Endothelial cell of umbilical vein (primary cell): Measurements from ENCODE around the gene CNTLN. TPM values are rescaled to one million over a fixed set of nuclear protein-coding genes. Genes with fewer than 3 reads are reported as not detected.

Source experiments
- BruUV-seq: library from RNA; stranded (reverse); fragments of 400-500 nt; replicated peaks from 2 replicates; lab custom pipeline; 2021; lab: Mats Ljungman, UMichigan
- CTCF ChIA-PET: fragments of 300-600, 350-600 bp; sonication (Branson Sonifier 250); formaldehyde crosslinking; loops from one replicate; lab custom pipeline; 2021; ENCODE audit warnings: antibody characterized with exemption, inconsistent platforms; lab: Charles Lee
- POLR2A ChIA-PET: fragments of 300-600, 350-600 bp; sonication (Branson Sonifier 250); formaldehyde crosslinking; loops from one replicate; lab custom pipeline; 2021; ENCODE audit warnings: antibody characterized with exemption, inconsistent platforms; lab: Charles Lee
- DNase-seq: peaks from one replicate; pipeline ENCODE4 v3.0.0-alpha.2; 2011; ENCODE audit warnings: low read depth, low spot score
- FAIRE-seq: peaks from 2 replicates; lab custom pipeline; 2011; peaks lifted over from hg19 to GRCh38; lab: Jason Lieb, UNC
- H2AFZ ChIP-seq: 2 replicates; pipeline ENCODE4 v1.6.0; 2012; ENCODE audit warnings: low read depth, low read length, control low read depth, inconsistent platforms
- H3K27ac ChIP-seq: 2 replicates; pipeline ENCODE4 v1.5.1; 2011; ENCODE audit warnings: low read depth, mild to moderate bottlenecking, control low read depth, low read length, moderate library complexity; ENCODE audit not compliant: insufficient read depth
- H3K27me3 ChIP-seq, 2 experiments: 2 replicates each; pipeline versions ENCODE4 v1.6.0 to v1.6.1; 2011; ENCODE audit warnings: low read length in 2 of 2, mixed read lengths in 1 of 2; ENCODE audit not compliant: control insufficient read depth in 2 of 2, insufficient read depth in 2 of 2
- H3K36me3 ChIP-seq, 2 experiments: 2 replicates in 1 of 2; 3 replicates in 1 of 2; pipeline ENCODE4 v1.5.1; 2011; ENCODE audit warnings: low read length in 2 of 2, mild to moderate bottlenecking in 1 of 2, moderate library complexity in 1 of 2; ENCODE audit not compliant: control insufficient read depth in 2 of 2, insufficient read depth in 2 of 2; ENCODE audit errors: extremely low read depth in 1 of 2
- H3K4me1 ChIP-seq: 3 replicates; pipeline ENCODE4 v1.5.1; 2011; ENCODE audit warnings: mild to moderate bottlenecking, low read length; ENCODE audit not compliant: control insufficient read depth, insufficient read depth; ENCODE audit errors: extremely low read depth
- H3K4me2 ChIP-seq: 2 replicates; pipeline ENCODE4 v1.6.1; 2011; ENCODE audit warnings: low read length, control low read depth, mixed read lengths; ENCODE audit not compliant: insufficient read depth
- H3K4me3 ChIP-seq, 3 experiments: fragments of 200-600 bp in 1 of 3; sonication (generic), shearing (Covaris generic) in 1 of 3; replicated peaks in 1 of 3; 2 replicates each; pipeline ENCODE4 v1.5.1; 2011 to 2016; ENCODE audit warnings: control low read depth in 3 of 3, low read length in 3 of 3, mild to moderate bottlenecking in 2 of 3, inconsistent platforms in 1 of 3, low read depth in 1 of 3, moderate library complexity in 1 of 3; ENCODE audit not compliant: insufficient read depth in 1 of 3
- H3K79me2 ChIP-seq: 2 replicates; pipeline ENCODE4 v1.6.0; 2012; ENCODE audit warnings: low read length, inconsistent platforms; ENCODE audit not compliant: control insufficient read depth, insufficient read depth
- H3K9ac ChIP-seq: replicated peaks from 2 replicates; pipeline ENCODE3; 2011; ENCODE audit warnings: low read length, control low read depth; ENCODE audit not compliant: insufficient read depth; ENCODE audit errors: extremely low read depth
- H3K9me1 ChIP-seq: replicated peaks from 3 replicates; pipeline ENCODE4 v1.6.0; 2011; ENCODE audit warnings: mild to moderate bottlenecking, low read length; ENCODE audit not compliant: control insufficient read depth, insufficient read depth; ENCODE audit errors: extremely low read depth
- H3K9me3 ChIP-seq: replicated peaks from 2 replicates; pipeline ENCODE4 v1.5.1; 2012; ENCODE audit warnings: low read length, inconsistent platforms; ENCODE audit not compliant: control insufficient read depth, insufficient read depth
- H4K20me1 ChIP-seq: replicated peaks from 2 replicates; pipeline ENCODE3; 2011; ENCODE audit warnings: mild to moderate bottlenecking, low read length; ENCODE audit not compliant: control insufficient read depth, insufficient read depth; ENCODE audit errors: extremely low read depth
- EZH2 ChIP-seq: IDR thresholded peaks from 2 replicates; pipeline ENCODE4 v1.6.1; 2012; ENCODE audit warnings: borderline replicate concordance, low read depth, mild to moderate bottlenecking, moderate library complexity, low read length, inconsistent platforms; ENCODE audit not compliant: severe bottlenecking
- FOS ChIP-seq: IDR thresholded peaks from 2 replicates; pipeline ENCODE4 v1.6.1; 2011; ENCODE audit warnings: mild to moderate bottlenecking, low read length, moderate library complexity, borderline replicate concordance; ENCODE audit not compliant: insufficient read depth
- GATA2 ChIP-seq: IDR thresholded peaks from 2 replicates; pipeline ENCODE4 v1.7.0; 2011; ENCODE audit warnings: low read depth, mild to moderate bottlenecking, moderate library complexity, mixed read lengths, low read length; ENCODE audit not compliant: insufficient read length, insufficient read depth
- JUN ChIP-seq: IDR thresholded peaks from 2 replicates; pipeline ENCODE4 v1.6.1; 2011; ENCODE audit warnings: borderline replicate concordance, low read depth; ENCODE audit not compliant: insufficient read length, insufficient read depth
- MAX ChIP-seq: IDR thresholded peaks from 2 replicates; pipeline ENCODE4 v1.6.1; 2011; ENCODE audit not compliant: insufficient read depth, insufficient read length
- MYC ChIP-seq: IDR thresholded peaks from one replicate; pipeline ENCODE4 v1.6.1; 2011; ENCODE audit warnings: mild to moderate bottlenecking, low read depth, low read length
- POLR2A ChIP-seq: IDR thresholded peaks from 2 replicates; pipeline ENCODE4 v1.6.1; 2012; ENCODE audit warnings: low read depth, mild to moderate bottlenecking, control low read depth, low read length
- POLR2AphosphoS5 ChIP-seq: IDR thresholded peaks from 2 replicates; pipeline ENCODE4 v1.6.1; 2012; ENCODE audit warnings: low read depth, mild to moderate bottlenecking, control low read depth, low read length, moderate library complexity; ENCODE audit not compliant: insufficient read depth
- dilution Hi-C: fragments of 300-500 bp; cut with MboI; formaldehyde crosslinking; loops from one replicate; pipeline ENCODE4 v1.15.0; 2019; ENCODE audit warnings: low sequenced_read_pairs; ENCODE audit not compliant: extremely low pct_ligation_motif_present
- intact Hi-C: fragments of 100-400 bp; cut with micrococcal nuclease; formaldehyde crosslinking; loops from one replicate; pipeline ENCODE4 v1.10.0; 2022
- polyA plus RNA-seq, 4 experiments: library from polyadenylated mRNA; depleted of rRNA in 3 of 4; stranded (reverse) in 3 of 4; unstranded in 1 of 4; fragments of >200 nt; gene quantifications; 2 replicates each; pipeline versions ENCODE4 v1.2.1 to v1.2.3, GENCODE V29; 2011 to 2012; ENCODE audit warnings: missing spikeins in 1 of 4
- total RNA-seq: library from RNA; stranded (reverse); gene quantifications from 2 replicates; pipeline ENCODE4 v1.2.3, GENCODE V29; 2021
- TF ChIP-seq, protein P1 (sequence below), 2 donors: IDR thresholded peaks; 1 replicate in 1 of 2; 2 replicates in 1 of 2; pipeline ENCODE4 v1.5.1; 2011; ENCODE audit warnings: low read length in 2 of 2, mild to moderate bottlenecking in 2 of 2, moderate library complexity in 2 of 2, control low read depth in 1 of 2, inconsistent platforms in 1 of 2, low read depth in 1 of 2; ENCODE audit not compliant: insufficient read depth in 1 of 2; ENCODE audit errors: extremely low read depth in 1 of 2

Gene CNTLN
- total and polyA plus RNA-seq, 2 donors (not counting 3 experiments of a cell fraction or from before 2014, with no cell fraction given), result 3.5 to 15.8 TPM

DNA sequence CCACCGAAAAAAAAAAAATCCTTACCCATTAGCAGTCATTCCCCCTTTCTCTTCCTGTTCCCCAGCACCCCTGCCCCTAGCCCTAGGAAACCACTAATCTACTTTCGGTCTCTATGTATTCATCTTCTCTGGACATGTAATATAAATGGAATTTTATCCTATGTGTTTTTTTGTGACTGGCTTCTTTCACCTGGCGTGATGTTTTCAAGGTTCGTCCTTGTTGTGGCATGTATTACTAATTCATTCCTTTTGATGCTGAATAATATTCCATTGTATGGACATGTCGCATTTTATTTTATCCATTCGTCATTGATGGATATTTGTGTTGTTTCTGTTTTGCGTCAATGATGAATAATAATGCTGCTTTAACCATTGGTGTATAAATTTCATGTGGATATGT lies 401.2 kb downstream of the CNTLN start:
- TF ChIP-seq, protein P1, sequence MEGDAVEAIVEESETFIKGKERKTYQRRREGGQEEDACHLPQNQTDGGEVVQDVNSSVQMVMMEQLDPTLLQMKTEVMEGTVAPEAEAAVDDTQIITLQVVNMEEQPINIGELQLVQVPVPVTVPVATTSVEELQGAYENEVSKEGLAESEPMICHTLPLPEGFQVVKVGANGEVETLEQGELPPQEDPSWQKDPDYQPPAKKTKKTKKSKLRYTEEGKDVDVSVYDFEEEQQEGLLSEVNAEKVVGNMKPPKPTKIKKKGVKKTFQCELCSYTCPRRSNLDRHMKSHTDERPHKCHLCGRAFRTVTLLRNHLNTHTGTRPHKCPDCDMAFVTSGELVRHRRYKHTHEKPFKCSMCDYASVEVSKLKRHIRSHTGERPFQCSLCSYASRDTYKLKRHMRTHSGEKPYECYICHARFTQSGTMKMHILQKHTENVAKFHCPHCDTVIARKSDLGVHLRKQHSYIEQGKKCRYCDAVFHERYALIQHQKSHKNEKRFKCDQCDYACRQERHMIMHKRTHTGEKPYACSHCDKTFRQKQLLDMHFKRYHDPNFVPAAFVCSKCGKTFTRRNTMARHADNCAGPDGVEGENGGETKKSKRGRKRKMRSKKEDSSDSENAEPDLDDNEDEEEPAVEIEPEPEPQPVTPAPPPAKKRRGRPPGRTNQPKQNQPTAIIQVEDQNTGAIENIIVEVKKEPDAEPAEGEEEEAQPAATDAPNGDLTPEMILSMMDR (IDR thresholded peaks at IDR 0.05; ENCODE audit: extremely low read depth in 1 of 2, insufficient read depth in 1 of 2, low read depth in 1 of 2, low read length in 2 of 2), result no peak
- TF ChIP-seq EZH2, result no peak
- no peak for TF ChIP-seq JUN
- TF ChIP-seq FOS, result no peak
- no peak for TF ChIP-seq MYC
- TF ChIP-seq POLR2AphosphoS5, result no peak
- TF ChIP-seq GATA2, result no peak
- no peak for TF ChIP-seq POLR2A
- no peak for TF ChIP-seq MAX
- Histone ChIP-seq H3K4me1 (no peaks in the 10 kb centered on the region), H3K9me3 (no peaks in the 10 kb centered on the region), H3K9ac (no peak overlapping the region), H3K36me3 (no peaks in the 10 kb centered on the region), H3K4me2 (no peak overlapping the region), H3K27ac (no peak overlapping the region), H3K27me3 (no peaks in the 10 kb centered on the region), H2AFZ (no peak overlapping the region), H4K20me1 (no peaks in the 10 kb centered on the region), H3K79me2 (no peaks in the 10 kb centered on the region), H3K4me3 (no peak overlapping the region), H3K9me1 (no peaks in the 10 kb centered on the region)
- dilution Hi-C loops, result no loop called here
- ChIA-PET CTCF (interaction anchor here (1.4 kb wide), 1 partner anchor 262 kb away, joined by 4 read pairs; no protein-coding TSS in a partner anchor), POLR2A (no interaction called here)
- FAIRE-seq (no peak), DNase-seq (no peak)
- BruUV-seq, result no TSS peak
- intact Hi-C loops, result no loop called here
